ENCODE results near the gene CRADD. TPM values are rescaled to one million over a fixed set of nuclear protein-coding genes. Genes with fewer than 3 reads are reported as not detected.

Gene CRADD
- total RNA-seq, 1 donor from 2014 or later, result 18.8 TPM

GRCh38 chr12:93851257-93851671 lies 174.1 kb downstream of the CRADD start:
- Mint-ChIP-seq H3K36me3 (ENCODE audit: unreplicated experiment) (peaks cover 6% of the 10 kb centered on the region), H3K4me1 (ENCODE audit: low read depth, unreplicated experiment) (peaks cover 19% of the 10 kb centered on the region), H3K4me3 (ENCODE audit: unreplicated experiment) (no peak overlapping the region), H3K9me3 (ENCODE audit: unreplicated experiment) (peaks cover 1% of the 10 kb centered on the region), H3K27ac (ENCODE audit: unreplicated experiment) (no peak overlapping the region), H3K27me3 (ENCODE audit: unreplicated experiment) (no peaks in the 10 kb centered on the region)
- DNase-seq, result no peak
- no peak for TF ChIP-seq CTCF (IDR thresholded peaks at IDR 0.05; ENCODE audit: partially characterized antibody, unreplicated experiment)

- Mint-ChIP-seq H3K4me1 (ENCODE audit: low read depth, unreplicated experiment) (peaks cover 19% of the 10 kb centered on the region), H3K27me3 (ENCODE audit: unreplicated experiment) (no peaks in the 10 kb centered on the region), H3K9me3 (ENCODE audit: unreplicated experiment) (peaks cover 1% of the 10 kb centered on the region), H3K4me3 (ENCODE audit: unreplicated experiment) (peak overlapping the region; percentile 55), H3K27ac (ENCODE audit: unreplicated experiment) (peak overlapping the region; percentile 92), H3K36me3 (ENCODE audit: unreplicated experiment) (peaks cover 6% of the 10 kb centered on the region)
- no peak for TF ChIP-seq CTCF (IDR thresholded peaks at IDR 0.05; ENCODE audit: partially characterized antibody, unreplicated experiment)
- DNase-seq, result peak; percentile 33
These were observed 175.0 kb downstream of the CRADD start for GRCh38 chr12:93852173-93852591.

GRCh38 chr12:93853698-93854478 lies 176.7 kb downstream of the CRADD start:
- H3K36me3 Mint-ChIP-seq (ENCODE audit: unreplicated experiment), result no peaks in the 10 kb centered on the region
- no peak overlapping the region for H3K27ac Mint-ChIP-seq (ENCODE audit: unreplicated experiment)
- peaks cover 27% of the 10 kb centered on the region for H3K4me1 Mint-ChIP-seq (ENCODE audit: low read depth, unreplicated experiment)
- peaks cover 2% of the 10 kb centered on the region for H3K27me3 Mint-ChIP-seq (ENCODE audit: unreplicated experiment)
- H3K9me3 Mint-ChIP-seq (ENCODE audit: unreplicated experiment), result peaks cover 1% of the 10 kb centered on the region
- no peak for TF ChIP-seq CTCF (IDR thresholded peaks at IDR 0.05; ENCODE audit: partially characterized antibody, unreplicated experiment)
- DNase-seq, result no peak
- no peak overlapping the region for H3K4me3 Mint-ChIP-seq (ENCODE audit: unreplicated experiment)

- peaks cover 1% of the 10 kb centered on the region for H3K9me3 Mint-ChIP-seq (ENCODE audit: unreplicated experiment)
- peaks cover 27% of the 10 kb centered on the region for H3K4me1 Mint-ChIP-seq (ENCODE audit: low read depth, unreplicated experiment)
These were observed 178.1 kb downstream of the CRADD start for GRCh38 chr12:93855261-93855660.

More at GRCh38 chr12:93855261-93855660, 178.1 kb downstream of the CRADD start:
- no peak for TF ChIP-seq CTCF (IDR thresholded peaks at IDR 0.05; ENCODE audit: partially characterized antibody, unreplicated experiment)
- Mint-ChIP-seq H3K36me3 (ENCODE audit: unreplicated experiment) (no peaks in the 10 kb centered on the region), H3K4me3 (ENCODE audit: unreplicated experiment) (no peak overlapping the region), H3K27me3 (ENCODE audit: unreplicated experiment) (peaks cover 2% of the 10 kb centered on the region), H3K27ac (ENCODE audit: unreplicated experiment) (no peak overlapping the region)
- no peak for DNase-seq
